Measurements from ENCODE around the gene PPP4R1. TPM values are rescaled to one million over a fixed set of nuclear protein-coding genes. Genes with fewer than 3 reads are reported as not detected.

Gene PPP4R1
- total RNA-seq, 1 donor from 2014 or later = 132 TPM

DNA sequence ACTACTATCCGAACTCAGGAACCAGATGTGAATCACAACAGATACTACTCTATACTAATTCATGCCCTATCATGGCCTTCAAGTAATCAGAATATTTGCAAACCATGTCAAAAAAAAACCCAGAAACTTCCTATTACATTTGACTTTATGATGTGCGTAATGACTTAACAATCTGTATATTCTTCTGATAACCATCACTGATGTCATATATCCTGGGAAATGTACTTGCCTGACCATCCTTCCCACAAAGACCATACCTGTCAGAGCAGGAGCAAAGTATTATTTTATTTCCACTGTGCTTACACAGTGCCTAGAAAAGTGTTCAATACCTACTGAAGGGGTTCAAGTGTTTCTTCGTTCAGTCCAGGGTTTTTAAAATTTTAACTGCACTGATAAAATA lies 27.5 kb downstream of the PPP4R1 start:
- no peaks in the 10 kb centered on the region for H3K4me1 Mint-ChIP-seq (ENCODE audit: low read depth, unreplicated experiment)
- H3K4me3 Mint-ChIP-seq (ENCODE audit: unreplicated experiment) = no peak overlapping the region
- Histone ChIP-seq H2AFZ (ENCODE audit: low read depth, low read length) (no peak overlapping the region), H3K4me1 (ENCODE audit: insufficient read depth, low read length) (no peaks in the 10 kb centered on the region), H3K79me2 (ENCODE audit: insufficient read depth, low read length) (peaks cover 53% of the 10 kb centered on the region), H3K27ac (ENCODE audit: low read depth, low read length) (no peak overlapping the region), H3K9ac (ENCODE audit: low read length) (no peak overlapping the region), H3K27me3 (ENCODE audit: insufficient read depth, low read length) (no peaks in the 10 kb centered on the region), H3K4me2 (ENCODE audit: low read length) (no peak overlapping the region), H3K9me3 (ENCODE audit: insufficient read depth, low read depth, low read length) (no peaks in the 10 kb centered on the region), H3K36me3 (ENCODE audit: insufficient read depth, low read length) (peaks cover 46% of the 10 kb centered on the region), H3K4me3 (ENCODE audit: insufficient read depth, low read depth, low read length) (no peak overlapping the region), H4K20me1 (ENCODE audit: insufficient read depth, low read length) (peaks cover 12% of the 10 kb centered on the region)
- no peak for FAIRE-seq
- no peak for DNase-seq (ENCODE audit: low read depth)
- peaks cover 16% of the 10 kb centered on the region for H3K36me3 Mint-ChIP-seq (ENCODE audit: low read depth, unreplicated experiment)
- H3K9me3 Mint-ChIP-seq (ENCODE audit: unreplicated experiment) = peaks cover 4% of the 10 kb centered on the region
- no peak overlapping the region for H3K27ac Mint-ChIP-seq (ENCODE audit: unreplicated experiment)
- no peak for TF ChIP-seq EZH2 (IDR thresholded peaks at IDR 0.05; ENCODE audit: insufficient read depth, low read length)
- TF ChIP-seq, protein P1, sequence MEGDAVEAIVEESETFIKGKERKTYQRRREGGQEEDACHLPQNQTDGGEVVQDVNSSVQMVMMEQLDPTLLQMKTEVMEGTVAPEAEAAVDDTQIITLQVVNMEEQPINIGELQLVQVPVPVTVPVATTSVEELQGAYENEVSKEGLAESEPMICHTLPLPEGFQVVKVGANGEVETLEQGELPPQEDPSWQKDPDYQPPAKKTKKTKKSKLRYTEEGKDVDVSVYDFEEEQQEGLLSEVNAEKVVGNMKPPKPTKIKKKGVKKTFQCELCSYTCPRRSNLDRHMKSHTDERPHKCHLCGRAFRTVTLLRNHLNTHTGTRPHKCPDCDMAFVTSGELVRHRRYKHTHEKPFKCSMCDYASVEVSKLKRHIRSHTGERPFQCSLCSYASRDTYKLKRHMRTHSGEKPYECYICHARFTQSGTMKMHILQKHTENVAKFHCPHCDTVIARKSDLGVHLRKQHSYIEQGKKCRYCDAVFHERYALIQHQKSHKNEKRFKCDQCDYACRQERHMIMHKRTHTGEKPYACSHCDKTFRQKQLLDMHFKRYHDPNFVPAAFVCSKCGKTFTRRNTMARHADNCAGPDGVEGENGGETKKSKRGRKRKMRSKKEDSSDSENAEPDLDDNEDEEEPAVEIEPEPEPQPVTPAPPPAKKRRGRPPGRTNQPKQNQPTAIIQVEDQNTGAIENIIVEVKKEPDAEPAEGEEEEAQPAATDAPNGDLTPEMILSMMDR (IDR thresholded peaks at IDR 0.05; ENCODE audit: insufficient read depth, low read depth, low read length) = no peak
- H3K27me3 Mint-ChIP-seq (ENCODE audit: low read depth, unreplicated experiment) = no peaks in the 10 kb centered on the region

GRCh38 chr18:9581667-9582066 lies 32.7 kb downstream of the PPP4R1 start:
- H3K36me3 ChIP-seq (ENCODE audit: insufficient read depth, low read length) = peaks cover 43% of the 10 kb centered on the region
- FAIRE-seq = no peak

GRCh38 chr18:9578306-9578705 lies 36.1 kb downstream of the PPP4R1 start:
- Histone ChIP-seq H3K36me3 (ENCODE audit: insufficient read depth, low read length) (peaks cover 33% of the 10 kb centered on the region), H3K9me3 (ENCODE audit: insufficient read depth, low read depth, low read length) (no peaks in the 10 kb centered on the region), H3K79me2 (ENCODE audit: insufficient read depth, low read length) (peaks cover 30% of the 10 kb centered on the region), H3K9ac (ENCODE audit: low read length) (no peak overlapping the region), H3K4me2 (ENCODE audit: low read length) (no peak overlapping the region), H3K27ac (ENCODE audit: low read depth, low read length) (no peak overlapping the region), H4K20me1 (ENCODE audit: insufficient read depth, low read length) (peaks cover 23% of the 10 kb centered on the region), H3K4me1 (ENCODE audit: insufficient read depth, low read length) (no peaks in the 10 kb centered on the region), H2AFZ (ENCODE audit: low read depth, low read length) (no peak overlapping the region), H3K27me3 (ENCODE audit: insufficient read depth, low read length) (no peaks in the 10 kb centered on the region), H3K4me3 (ENCODE audit: insufficient read depth, low read depth, low read length) (no peak overlapping the region)
- H3K36me3 Mint-ChIP-seq (ENCODE audit: low read depth, unreplicated experiment) = peaks cover 21% of the 10 kb centered on the region
- H3K4me3 Mint-ChIP-seq (ENCODE audit: unreplicated experiment) = no peak overlapping the region
- FAIRE-seq = no peak
- DNase-seq (ENCODE audit: low read depth) = no peak
- no peaks in the 10 kb centered on the region for H3K27me3 Mint-ChIP-seq (ENCODE audit: low read depth, unreplicated experiment)
- peaks cover 6% of the 10 kb centered on the region for H3K9me3 Mint-ChIP-seq (ENCODE audit: unreplicated experiment)
- H3K27ac Mint-ChIP-seq (ENCODE audit: unreplicated experiment) = no peak overlapping the region
- TF ChIP-seq, protein P1 (IDR thresholded peaks at IDR 0.05; ENCODE audit: insufficient read depth, low read depth, low read length) = no peak
- TF ChIP-seq EZH2 (IDR thresholded peaks at IDR 0.05; ENCODE audit: insufficient read depth, low read length) = no peak
- H3K4me1 Mint-ChIP-seq (ENCODE audit: low read depth, unreplicated experiment) = peaks cover 16% of the 10 kb centered on the region

More at GRCh38 chr18:9581667-9582066, 32.7 kb downstream of the PPP4R1 start:
- Histone ChIP-seq H3K27me3 (ENCODE audit: insufficient read depth, low read length) (no peaks in the 10 kb centered on the region), H3K4me3 (ENCODE audit: insufficient read depth, low read depth, low read length) (no peak overlapping the region), H3K4me1 (ENCODE audit: insufficient read depth, low read length) (no peaks in the 10 kb centered on the region), H3K79me2 (ENCODE audit: insufficient read depth, low read length) (peaks cover 42% of the 10 kb centered on the region), H4K20me1 (ENCODE audit: insufficient read depth, low read length) (peaks cover 19% of the 10 kb centered on the region), H2AFZ (ENCODE audit: low read depth, low read length) (no peak overlapping the region), H3K27ac (ENCODE audit: low read depth, low read length) (no peak overlapping the region), H3K9me3 (ENCODE audit: insufficient read depth, low read depth, low read length) (no peaks in the 10 kb centered on the region), H3K9ac (ENCODE audit: low read length) (no peak overlapping the region), H3K4me2 (ENCODE audit: low read length) (no peak overlapping the region)
- no peak for TF ChIP-seq EZH2 (IDR thresholded peaks at IDR 0.05; ENCODE audit: insufficient read depth, low read length)
- TF ChIP-seq, protein P1 (IDR thresholded peaks at IDR 0.05; ENCODE audit: insufficient read depth, low read depth, low read length) = no peak
- Mint-ChIP-seq H3K4me3 (ENCODE audit: unreplicated experiment) (no peak overlapping the region), H3K27ac (ENCODE audit: unreplicated experiment) (no peak overlapping the region), H3K27me3 (ENCODE audit: low read depth, unreplicated experiment) (no peaks in the 10 kb centered on the region), H3K36me3 (ENCODE audit: low read depth, unreplicated experiment) (peaks cover 21% of the 10 kb centered on the region), H3K4me1 (ENCODE audit: low read depth, unreplicated experiment) (peaks cover 12% of the 10 kb centered on the region), H3K9me3 (ENCODE audit: unreplicated experiment) (peaks cover 6% of the 10 kb centered on the region)
- DNase-seq (ENCODE audit: low read depth) = no peak

Measured in astrocyte (in vitro differentiated cells and primary cell).